GM23338 (cell line): ENCODE results near the gene CLIC5. TPM values are rescaled to one million over a fixed set of nuclear protein-coding genes. Genes with fewer than 3 reads are reported as not detected.

Experiments
- ATAC-seq: fragments of 200-7000 bp; cut with Tn5 transposase; 3 replicates; pipeline ENCODE4 v1.9.1; 2020
- DNase-seq: peaks from one replicate; pipeline ENCODE4 v3.0.0-alpha.2; 2015; ENCODE audit warnings: low spot score
- H2AFZ ChIP-seq: fragments of 200-600 bp; sonication (generic); 2 replicates; pipeline ENCODE4 v1.8.0; 2016; ENCODE audit warnings: antibody characterized with exemption, mild to moderate bottlenecking, moderate library complexity
- H3F3A ChIP-seq: fragments of 200-600 bp; sonication (generic); replicated peaks from 2 replicates; pipeline ENCODE4 v1.8.0; 2017; ENCODE audit warnings: antibody characterized with exemption, mixed run types, low read depth
- H3K27ac ChIP-seq: fragments of 200-600 bp; sonication (generic); 2 replicates; pipeline ENCODE4 v1.6.1; 2016; ENCODE audit warnings: low read depth
- H3K27me3 ChIP-seq: fragments of 200-600 bp; sonication (generic); 2 replicates; pipeline ENCODE4 v1.8.0; 2016; ENCODE audit warnings: mild to moderate bottlenecking, mixed run types, moderate library complexity; ENCODE audit not compliant: insufficient read depth
- H3K36me3 ChIP-seq: fragments of 200-600 bp; sonication (generic); 2 replicates; pipeline ENCODE4 v1.8.0; 2016; ENCODE audit warnings: mild to moderate bottlenecking; ENCODE audit not compliant: insufficient read depth
- H3K4me1 ChIP-seq: fragments of 200-600 bp; sonication (generic); 2 replicates; pipeline ENCODE4 v1.8.0; 2016; ENCODE audit warnings: mild to moderate bottlenecking, moderate library complexity; ENCODE audit not compliant: insufficient read depth
- H3K4me2 ChIP-seq: fragments of 200-600 bp; sonication (generic); 2 replicates; pipeline ENCODE4 v1.7.1; 2017; ENCODE audit warnings: mixed run types
- H3K4me3 ChIP-seq: fragments of 200-600 bp; sonication (generic); 2 replicates; pipeline ENCODE4 v1.6.1; 2016; ENCODE audit warnings: mixed run types
- H3K79me2 ChIP-seq: fragments of 200-600 bp; sonication (generic); replicated peaks from 2 replicates; pipeline ENCODE4 v1.8.0; 2017; ENCODE audit warnings: mild to moderate bottlenecking; ENCODE audit not compliant: insufficient read depth
- H3K9me2 ChIP-seq: fragments of 200-600 bp; sonication (generic); 2 replicates; pipeline ENCODE4 v1.8.0; 2017; ENCODE audit not compliant: insufficient read depth
- H4K20me1 ChIP-seq: fragments of 200-600 bp; sonication (generic); replicated peaks from 2 replicates; pipeline ENCODE4 v1.8.0; 2017; ENCODE audit warnings: mild to moderate bottlenecking; ENCODE audit not compliant: insufficient read depth
- H3K27ac Mint-ChIP-seq: 2 replicates; pipeline ENCODE4 v1.8.0; 2020; ENCODE audit warnings: inconsistent platforms, mild to moderate bottlenecking, moderate library complexity, mixed read lengths
- H3K27me3 Mint-ChIP-seq: 3 replicates; pipeline ENCODE4 v1.8.0; 2022; ENCODE audit warnings: low read depth, mild to moderate bottlenecking, moderate library complexity, mixed read lengths, inconsistent platforms; ENCODE audit not compliant: insufficient read depth, poor library complexity
- H3K36me3 Mint-ChIP-seq: 3 replicates; pipeline ENCODE4 v1.8.0; 2021; ENCODE audit warnings: low read depth, mild to moderate bottlenecking, inconsistent platforms, moderate library complexity, mixed read lengths
- H3K4me1 Mint-ChIP-seq: 3 replicates; pipeline ENCODE4 v1.8.0; 2020; ENCODE audit warnings: mild to moderate bottlenecking, inconsistent platforms, mixed read lengths
- H3K4me3 Mint-ChIP-seq: 3 replicates; pipeline ENCODE4 v1.8.0; 2021; ENCODE audit warnings: moderate library complexity, mild to moderate bottlenecking, inconsistent platforms, mixed read lengths
- H3K9me3 Mint-ChIP-seq: 3 replicates; pipeline ENCODE4 v1.8.0; 2020; ENCODE audit warnings: moderate library complexity, mild to moderate bottlenecking, inconsistent platforms, mixed read lengths
- CTCF ChIP-seq, 2 experiments: fragments of 200-600 bp in 1 of 2; sonication (generic) in 1 of 2; conservative IDR thresholded peaks; 2 replicates each; pipeline versions ENCODE4 v1.5.1 to v1.6.1; 2016 to 2017; ENCODE audit warnings: antibody characterized with exemption in 2 of 2, low read depth in 2 of 2, mild to moderate bottlenecking in 2 of 2, moderate library complexity in 1 of 2
- ETS1 ChIP-seq: IDR thresholded peaks from 2 replicates; pipeline ENCODE4 v1.6.1; 2016; ENCODE audit warnings: antibody characterized with exemption
- EZH2phosphoT487 ChIP-seq: fragments of 200-600 bp; sonication (generic); IDR thresholded peaks from one replicate; pipeline ENCODE4 v1.8.1; 2018; ENCODE audit warnings: antibody characterized with exemption; ENCODE audit not compliant: unreplicated experiment
- JUNB ChIP-seq: IDR thresholded peaks from one replicate; pipeline ENCODE4 v1.6.1; 2016; ENCODE audit warnings: antibody characterized with exemption; ENCODE audit not compliant: unreplicated experiment
- NANOG ChIP-seq: IDR thresholded peaks from 2 replicates; pipeline ENCODE4 v1.6.1; 2016; ENCODE audit warnings: antibody characterized with exemption, borderline replicate concordance
- POLR2AphosphoS5 ChIP-seq: IDR thresholded peaks from 2 replicates; pipeline ENCODE4 v1.6.1; 2016; ENCODE audit warnings: antibody characterized with exemption, low read depth
- REST ChIP-seq: IDR thresholded peaks from one replicate; pipeline ENCODE4 v1.6.1; 2018; ENCODE audit warnings: antibody characterized with exemption; ENCODE audit not compliant: unreplicated experiment
- STAT1 ChIP-seq: IDR thresholded peaks from one replicate; pipeline ENCODE4 v1.6.1; 2016; ENCODE audit warnings: antibody characterized with exemption; ENCODE audit not compliant: unreplicated experiment
- ZNF114 ChIP-seq: fragments of 250-450 bp; sonication (Bioruptor Pico); IDR thresholded peaks from 2 replicates; pipeline ENCODE4 v1.5.0; 2020; ENCODE audit warnings: mild to moderate bottlenecking, moderate library complexity
- ZNF331 ChIP-seq: fragments of 250-450 bp; sonication (Bioruptor Pico); IDR thresholded peaks from 2 replicates; pipeline ENCODE4 v1.5.0; 2020; ENCODE audit warnings: low read depth, mild to moderate bottlenecking, moderate library complexity
- polyA plus RNA-seq: library from polyadenylated mRNA; unstranded; fragments of >200 nt; fragmentation: Nextera tagmentation; extraction: Ambion mirVana; gene quantifications from 2 replicates; pipeline ENCODE4 v1.2.1, GENCODE V29; 2016
- total RNA-seq: library from RNA; depleted of rRNA; stranded (reverse); fragments of >200 nt; shearing (Covaris generic); gene quantifications from 2 replicates; pipeline ENCODE4 v1.2.3, GENCODE V29; 2014

Gene CLIC5
- total and polyA plus RNA-seq, 2 experiments from 2014 or later = 0.08 TPM; not detected in 1

GRCh38 chr6:45872827-45873365 is 142.8 kb downstream of the CLIC5 start:
- Histone ChIP-seq H3K4me2 (no peak overlapping the region), H3K36me3 (no peaks in the 10 kb centered on the region), H4K20me1 (no peaks in the 10 kb centered on the region), H3K4me3 (no peak overlapping the region), H3K27me3 (no peaks in the 10 kb centered on the region), H3K4me1 (no peaks in the 10 kb centered on the region), H3K9me2 (peaks cover 29% of the 10 kb centered on the region), H3K79me2 (no peaks in the 10 kb centered on the region), H2AFZ (no peak overlapping the region), H3K27ac (no peak overlapping the region), H3F3A (no peaks in the 10 kb centered on the region)
- Mint-ChIP-seq H3K27me3 (peaks cover 4% of the 10 kb centered on the region), H3K4me1 (no peaks in the 10 kb centered on the region), H3K27ac (no peak overlapping the region), H3K9me3 (no peaks in the 10 kb centered on the region), H3K36me3 (no peaks in the 10 kb centered on the region), H3K4me3 (no peak overlapping the region)
- no peak for DNase-seq
- no peak for TF ChIP-seq JUNB
- TF ChIP-seq POLR2AphosphoS5 = no peak
- TF ChIP-seq EZH2phosphoT487 = no peak
- TF ChIP-seq CTCF (conservative IDR thresholded peaks at IDR 0.05; ENCODE audit: low read depth in 2 of 2) = no peak
- no peak for TF ChIP-seq ZNF114
- TF ChIP-seq STAT1 = no peak
- TF ChIP-seq NANOG = no peak
- no peak for ATAC-seq

GRCh38 chr6:45870531-45870930 is 145.1 kb downstream of the CLIC5 start:
- peaks cover 4% of the 10 kb centered on the region for H3K27me3 Mint-ChIP-seq
- H3K4me2 ChIP-seq = no peak overlapping the region

More at GRCh38 chr6:45870531-45870930, 145.1 kb downstream of the CLIC5 start:
- Histone ChIP-seq H3K36me3 (no peaks in the 10 kb centered on the region), H3K4me3 (no peak overlapping the region), H3K27ac (no peak overlapping the region), H2AFZ (no peak overlapping the region), H3F3A (no peaks in the 10 kb centered on the region), H4K20me1 (no peaks in the 10 kb centered on the region), H3K4me1 (no peaks in the 10 kb centered on the region), H3K9me2 (peaks cover 20% of the 10 kb centered on the region), H3K27me3 (no peaks in the 10 kb centered on the region), H3K79me2 (no peaks in the 10 kb centered on the region)
- ATAC-seq (no peak), DNase-seq (no peak)
- Mint-ChIP-seq H3K4me1 (no peaks in the 10 kb centered on the region), H3K9me3 (no peaks in the 10 kb centered on the region), H3K4me3 (no peak overlapping the region), H3K36me3 (no peaks in the 10 kb centered on the region), H3K27ac (no peak overlapping the region)
- TF ChIP-seq POLR2AphosphoS5 (no peak), JUNB (no peak), NANOG (no peak), REST (no peak), STAT1 (no peak), EZH2phosphoT487 (no peak), ETS1 (no peak), CTCF (conservative IDR thresholded peaks at IDR 0.05; ENCODE audit: low read depth in 2 of 2) (no peak), ZNF331 (CRISPR knock-in tag) (no peak)
